B cell (primary cell): ENCODE results near the gene MBNL1.

Experiments
- CTCF ChIP-seq: fragments of 200-600 bp; IDR thresholded peaks from one replicate; pipeline ENCODE4 v1.8.0; 2022; ENCODE audit warnings: antibody characterized with exemption, mild to moderate bottlenecking
- EZH2 ChIP-seq: IDR thresholded peaks from 2 replicates; pipeline ENCODE4 v1.6.1; 2012; ENCODE audit warnings: borderline replicate concordance, low read depth, mild to moderate bottlenecking, moderate library complexity, low read length; ENCODE audit not compliant: insufficient read depth, poor library complexity, severe bottlenecking

GRCh38 chr3:152295806-152296205 lies 27.1 kb downstream of the MBNL1 start:
- TF ChIP-seq CTCF: no peak
- TF ChIP-seq EZH2: no peak
